Thyroid gland (tissue), 4 donors: ENCODE results near the gene CZIB.

ENCODE experiments used
- POLR2A ChIP-seq, 2 donors: fragments of 450-650 bp; IDR thresholded peaks; one replicate each; pipeline ENCODE4 v1.6.1; 2017; ENCODE audit warnings: antibody characterized with exemption in 2 of 2, mild to moderate bottlenecking in 2 of 2, moderate library complexity in 1 of 2
- TF ChIP-seq, protein P1 (sequence below), 6 experiments: fragments of 200-600 bp in 3 of 6; fragments of 450-650 bp in 3 of 6; sonication (generic) in 3 of 6; IDR thresholded peaks; one replicate each; pipeline ENCODE4 v1.5.1; 2016 to 2019; ENCODE audit warnings: antibody characterized with exemption in 6 of 6, mild to moderate bottlenecking in 2 of 6, inconsistent platforms in 1 of 6, moderate library complexity in 1 of 6

DNA sequence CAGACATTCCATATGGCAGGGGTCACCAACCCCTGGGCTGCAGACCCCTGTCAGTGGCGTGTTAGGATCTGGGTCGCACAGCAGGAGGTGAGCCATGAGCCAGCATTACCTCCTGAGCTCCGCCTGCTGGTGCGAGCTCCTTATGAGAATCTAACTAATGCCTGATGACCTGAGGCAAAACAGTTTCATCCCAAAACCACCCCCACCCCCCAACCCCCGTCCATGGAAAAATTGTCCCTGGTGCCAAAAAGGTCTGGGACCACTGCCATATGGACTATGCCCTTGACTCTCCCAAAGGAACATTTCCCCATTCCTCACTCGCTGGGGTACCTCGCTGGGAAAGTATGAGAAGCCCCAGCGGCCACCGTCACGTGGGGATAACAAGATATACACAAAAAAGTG, 30.2 kb downstream of the CZIB start:
- TF ChIP-seq, protein P1, sequence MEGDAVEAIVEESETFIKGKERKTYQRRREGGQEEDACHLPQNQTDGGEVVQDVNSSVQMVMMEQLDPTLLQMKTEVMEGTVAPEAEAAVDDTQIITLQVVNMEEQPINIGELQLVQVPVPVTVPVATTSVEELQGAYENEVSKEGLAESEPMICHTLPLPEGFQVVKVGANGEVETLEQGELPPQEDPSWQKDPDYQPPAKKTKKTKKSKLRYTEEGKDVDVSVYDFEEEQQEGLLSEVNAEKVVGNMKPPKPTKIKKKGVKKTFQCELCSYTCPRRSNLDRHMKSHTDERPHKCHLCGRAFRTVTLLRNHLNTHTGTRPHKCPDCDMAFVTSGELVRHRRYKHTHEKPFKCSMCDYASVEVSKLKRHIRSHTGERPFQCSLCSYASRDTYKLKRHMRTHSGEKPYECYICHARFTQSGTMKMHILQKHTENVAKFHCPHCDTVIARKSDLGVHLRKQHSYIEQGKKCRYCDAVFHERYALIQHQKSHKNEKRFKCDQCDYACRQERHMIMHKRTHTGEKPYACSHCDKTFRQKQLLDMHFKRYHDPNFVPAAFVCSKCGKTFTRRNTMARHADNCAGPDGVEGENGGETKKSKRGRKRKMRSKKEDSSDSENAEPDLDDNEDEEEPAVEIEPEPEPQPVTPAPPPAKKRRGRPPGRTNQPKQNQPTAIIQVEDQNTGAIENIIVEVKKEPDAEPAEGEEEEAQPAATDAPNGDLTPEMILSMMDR (IDR thresholded peaks at IDR 0.05) = no peak
- TF ChIP-seq POLR2A (IDR thresholded peaks at IDR 0.05) = no peak
